ENCODE results near the gene OR9G4. TPM values are rescaled to one million over a fixed set of nuclear protein-coding genes. Genes with fewer than 3 reads are reported as not detected.

OR9G4 gene
- polyA plus RNA-seq, 1 of the 3 experiments (the other 2 are of a cell fraction), result not detected

DNA sequence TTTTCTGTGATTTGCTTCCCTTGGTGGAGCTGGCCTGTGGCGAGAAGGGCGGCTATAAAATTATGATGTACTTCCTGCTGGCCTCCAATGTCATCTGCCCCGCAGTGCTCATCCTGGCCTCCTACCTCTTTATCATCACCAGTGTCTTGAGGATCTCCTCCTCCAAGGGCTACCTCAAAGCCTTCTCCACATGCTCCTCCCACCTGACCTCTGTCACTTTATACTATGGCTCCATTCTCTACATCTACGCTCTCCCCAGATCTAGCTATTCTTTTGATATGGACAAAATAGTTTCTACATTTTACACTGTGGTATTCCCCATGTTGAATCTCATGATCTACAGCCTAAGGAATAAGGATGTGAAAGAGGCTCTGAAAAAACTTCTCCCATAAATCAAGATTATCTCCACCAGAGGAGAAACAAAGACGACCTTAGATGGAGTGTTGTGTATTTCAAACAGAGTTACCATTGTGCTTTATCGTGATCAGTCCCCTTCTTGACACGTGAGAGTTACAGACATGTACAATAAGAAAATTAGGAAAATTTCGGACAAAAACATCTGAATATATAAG lies 47.5 kb downstream of the OR9G4 start (continued):
- TF ChIP-seq SMC3 (IDR thresholded peaks at IDR 0.05; ENCODE audit: low read depth, low read length), result no peak

DNA sequence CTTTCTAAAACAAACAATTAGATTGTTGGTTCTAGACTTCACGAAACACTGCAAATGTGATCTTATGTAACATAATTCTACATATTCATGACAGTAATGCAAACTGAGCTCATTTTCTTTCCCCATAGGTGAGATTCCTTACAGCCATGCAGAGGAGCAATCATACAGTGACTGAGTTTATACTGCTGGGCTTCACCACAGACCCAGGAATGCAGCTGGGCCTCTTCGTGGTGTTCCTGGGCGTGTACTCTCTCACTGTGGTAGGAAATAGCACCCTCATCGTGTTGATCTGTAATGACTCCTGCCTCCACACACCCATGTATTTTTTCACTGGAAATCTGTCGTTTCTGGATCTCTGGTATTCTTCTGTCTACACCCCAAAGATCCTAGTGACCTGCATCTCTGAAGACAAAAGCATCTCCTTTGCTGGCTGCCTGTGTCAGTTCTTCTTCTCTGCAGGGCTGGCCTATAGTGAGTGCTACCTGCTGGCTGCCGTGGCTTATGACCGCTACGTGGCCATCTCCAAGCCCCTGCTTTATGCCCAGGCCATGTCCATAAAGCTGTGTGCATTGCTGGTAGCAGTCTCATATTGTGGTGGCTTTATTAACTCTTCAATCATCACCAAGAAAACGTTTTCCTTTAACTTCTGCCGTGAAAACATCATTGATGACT lies 48.1 kb downstream of the OR9G4 start:
- no peaks in the 10 kb centered on the region for H3F3A ChIP-seq (replicated peaks; ENCODE audit: insufficient read depth)
- WGBS (ENCODE audit: low lambda C conversion rate), result 5% methylated on average over 10 of the region's 10 CpGs
- no peaks in the 10 kb centered on the region for H4K20me1 ChIP-seq (ENCODE audit: insufficient read depth)
- H3K4me2 ChIP-seq, result no peak overlapping the region
- no peak for TF ChIP-seq RXRA (IDR thresholded peaks at IDR 0.05; ENCODE audit: borderline replicate concordance, low read depth)
- no peak for DNase-seq
- H3K9me3 ChIP-seq, result no peaks in the 10 kb centered on the region
- ChIA-PET CTCF (no interaction called here), POLR2A (no interaction called here)
- no peaks in the 10 kb centered on the region for H3K27me3 ChIP-seq (ENCODE audit: insufficient read depth)
- H3K9me2 ChIP-seq, result no peaks in the 10 kb centered on the region
- H3K4me3 ChIP-seq (ENCODE audit: low read depth in 2 of 2, low read length in 1 of 2), result no peak overlapping the region
- H3K79me2 ChIP-seq (ENCODE audit: insufficient read depth), result no peaks in the 10 kb centered on the region
- H3K27ac ChIP-seq (ENCODE audit: low read depth in 2 of 2, low read length in 1 of 2), result no peak overlapping the region
- no peaks in the 10 kb centered on the region for H3K4me1 ChIP-seq (ENCODE audit: control insufficient read depth in 1 of 2, insufficient read depth in 2 of 2, low read depth in 1 of 2, low read length in 1 of 2)
- no peaks in the 10 kb centered on the region for H3K36me3 ChIP-seq (replicated peaks in 1 of 2; ENCODE audit: control insufficient read depth in 1 of 2, insufficient read depth in 2 of 2, low read length in 1 of 2)
- H2AFZ ChIP-seq (ENCODE audit: low read depth), result no peak overlapping the region
- no peak overlapping the region for H3K9ac ChIP-seq

DNA sequence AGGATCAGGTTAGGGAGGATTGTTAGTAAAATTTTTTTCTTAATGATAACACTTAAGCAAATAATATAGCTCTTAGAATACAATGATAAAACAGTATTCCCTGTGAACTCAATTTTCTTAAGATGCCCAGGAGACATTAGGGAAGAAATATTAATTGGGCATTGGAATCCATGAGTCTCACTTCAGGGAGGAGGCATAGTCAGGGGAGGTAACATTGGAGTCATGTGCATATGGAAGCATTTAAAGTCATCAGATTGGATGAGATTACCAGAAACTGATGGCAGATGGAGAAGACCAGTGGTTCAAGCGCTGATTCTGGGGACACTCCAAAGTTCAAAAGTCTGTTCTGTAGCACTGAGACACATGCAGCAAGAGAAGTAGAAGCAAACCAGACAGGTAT lies 49.7 kb downstream of the OR9G4 start, which contains the start of gene OR9G1:
TSS of gene OR9G1 (plus strand) at position 301 of the 400 bp plus-strand sequence. CDS start 1,293 bp downstream, outside the sequence.
- POLR2A ChIA-PET, result no interaction called here
- WGBS (ENCODE audit: low lambda C conversion rate), result 8% methylated on average over 1 of the region's 1 CpG

DNA sequence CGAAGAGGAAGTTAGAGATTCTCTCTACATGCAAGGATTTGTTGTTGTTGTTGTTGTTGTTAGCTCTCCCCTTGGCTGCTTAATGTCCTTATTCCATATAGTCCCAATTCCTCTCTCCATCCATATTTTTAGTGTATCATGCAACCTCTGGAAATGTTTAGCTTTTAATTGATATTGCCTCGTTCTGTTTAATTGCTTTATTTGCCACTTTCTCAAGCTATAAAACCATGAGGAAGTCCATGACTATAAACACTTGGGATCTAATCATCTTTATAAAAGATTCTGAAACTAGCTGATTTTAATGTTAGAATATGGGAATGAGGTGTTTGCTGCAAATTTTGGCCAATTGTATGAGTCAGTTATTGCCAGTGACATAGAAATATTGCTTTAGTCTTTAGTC lies 55.1 kb downstream of the OR9G4 start:
- Histone ChIP-seq H3K9me2 (no peaks in the 10 kb centered on the region), H3K36me3 (replicated peaks in 1 of 2; ENCODE audit: control insufficient read depth in 1 of 2, insufficient read depth in 2 of 2, low read length in 1 of 2) (no peaks in the 10 kb centered on the region), H3K79me2 (ENCODE audit: insufficient read depth) (no peaks in the 10 kb centered on the region), H3K9ac (no peak overlapping the region), H3F3A (replicated peaks; ENCODE audit: insufficient read depth) (no peaks in the 10 kb centered on the region), H3K27ac (ENCODE audit: low read depth in 2 of 2, low read length in 1 of 2) (no peak overlapping the region), H3K4me1 (ENCODE audit: control insufficient read depth in 1 of 2, insufficient read depth in 2 of 2, low read depth in 1 of 2, low read length in 1 of 2) (no peaks in the 10 kb centered on the region), H4K20me1 (ENCODE audit: insufficient read depth) (no peaks in the 10 kb centered on the region), H3K27me3 (ENCODE audit: insufficient read depth) (no peaks in the 10 kb centered on the region), H2AFZ (ENCODE audit: low read depth) (no peak overlapping the region), H3K9me3 (no peaks in the 10 kb centered on the region), H3K4me3 (ENCODE audit: low read depth in 2 of 2, low read length in 1 of 2) (no peak overlapping the region), H3K4me2 (no peak overlapping the region)
- 3% methylated on average over 2 of the region's 2 CpGs for WGBS (ENCODE audit: low lambda C conversion rate)
- CTCF ChIA-PET, result no interaction called here
- DNase-seq, result no peak
- POLR2A ChIA-PET, result no interaction called here
- TF ChIP-seq, protein P1, sequence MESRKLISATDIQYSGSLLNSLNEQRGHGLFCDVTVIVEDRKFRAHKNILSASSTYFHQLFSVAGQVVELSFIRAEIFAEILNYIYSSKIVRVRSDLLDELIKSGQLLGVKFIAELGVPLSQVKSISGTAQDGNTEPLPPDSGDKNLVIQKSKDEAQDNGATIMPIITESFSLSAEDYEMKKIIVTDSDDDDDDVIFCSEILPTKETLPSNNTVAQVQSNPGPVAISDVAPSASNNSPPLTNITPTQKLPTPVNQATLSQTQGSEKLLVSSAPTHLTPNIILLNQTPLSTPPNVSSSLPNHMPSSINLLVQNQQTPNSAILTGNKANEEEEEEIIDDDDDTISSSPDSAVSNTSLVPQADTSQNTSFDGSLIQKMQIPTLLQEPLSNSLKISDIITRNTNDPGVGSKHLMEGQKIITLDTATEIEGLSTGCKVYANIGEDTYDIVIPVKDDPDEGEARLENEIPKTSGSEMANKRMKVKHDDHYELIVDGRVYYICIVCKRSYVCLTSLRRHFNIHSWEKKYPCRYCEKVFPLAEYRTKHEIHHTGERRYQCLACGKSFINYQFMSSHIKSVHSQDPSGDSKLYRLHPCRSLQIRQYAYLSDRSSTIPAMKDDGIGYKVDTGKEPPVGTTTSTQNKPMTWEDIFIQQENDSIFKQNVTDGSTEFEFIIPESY (IDR thresholded peaks at IDR 0.05; ENCODE audit: borderline replicate concordance, low read depth), result no peak
- TF ChIP-seq GABPA (IDR thresholded peaks at IDR 0.05; ENCODE audit: low read depth), result no peak
- TF ChIP-seq, protein P2, sequence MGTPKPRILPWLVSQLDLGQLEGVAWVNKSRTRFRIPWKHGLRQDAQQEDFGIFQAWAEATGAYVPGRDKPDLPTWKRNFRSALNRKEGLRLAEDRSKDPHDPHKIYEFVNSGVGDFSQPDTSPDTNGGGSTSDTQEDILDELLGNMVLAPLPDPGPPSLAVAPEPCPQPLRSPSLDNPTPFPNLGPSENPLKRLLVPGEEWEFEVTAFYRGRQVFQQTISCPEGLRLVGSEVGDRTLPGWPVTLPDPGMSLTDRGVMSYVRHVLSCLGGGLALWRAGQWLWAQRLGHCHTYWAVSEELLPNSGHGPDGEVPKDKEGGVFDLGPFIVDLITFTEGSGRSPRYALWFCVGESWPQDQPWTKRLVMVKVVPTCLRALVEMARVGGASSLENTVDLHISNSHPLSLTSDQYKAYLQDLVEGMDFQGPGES (IDR thresholded peaks at IDR 0.05; ENCODE audit: low read depth, low read length), result no peak
- TF ChIP-seq, protein P3, sequence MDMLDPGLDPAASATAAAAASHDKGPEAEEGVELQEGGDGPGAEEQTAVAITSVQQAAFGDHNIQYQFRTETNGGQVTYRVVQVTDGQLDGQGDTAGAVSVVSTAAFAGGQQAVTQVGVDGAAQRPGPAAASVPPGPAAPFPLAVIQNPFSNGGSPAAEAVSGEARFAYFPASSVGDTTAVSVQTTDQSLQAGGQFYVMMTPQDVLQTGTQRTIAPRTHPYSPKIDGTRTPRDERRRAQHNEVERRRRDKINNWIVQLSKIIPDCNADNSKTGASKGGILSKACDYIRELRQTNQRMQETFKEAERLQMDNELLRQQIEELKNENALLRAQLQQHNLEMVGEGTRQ (IDR thresholded peaks at IDR 0.05; ENCODE audit: borderline replicate concordance, low read depth, low read length), result no peak
- TF ChIP-seq POLR2AphosphoS5 (IDR thresholded peaks at IDR 0.05; ENCODE audit: low read depth, low read length), result no peak
- no peak for TF ChIP-seq JUND (IDR thresholded peaks at IDR 0.05)
- TF ChIP-seq RFX5 (IDR thresholded peaks at IDR 0.05; ENCODE audit: low read length), result no peak

More for the DNA sequence above, 49.7 kb downstream of the OR9G4 start, which contains the start of gene OR9G1:
- Histone ChIP-seq H3K4me2 (no peak within 1 kb of the TSS), H3K9me2 (no peaks in the 10 kb centered on the region), H3K9me3 (no peaks in the 10 kb centered on the region), H3F3A (replicated peaks; ENCODE audit: insufficient read depth) (no peaks in the 10 kb centered on the region), H2AFZ (ENCODE audit: low read depth) (no peak within 1 kb of the TSS), H3K4me1 (ENCODE audit: control insufficient read depth in 1 of 2, insufficient read depth in 2 of 2, low read depth in 1 of 2, low read length in 1 of 2) (no peaks in the 10 kb centered on the region), H3K79me2 (ENCODE audit: insufficient read depth) (no peaks in the 10 kb centered on the region), H3K27ac (ENCODE audit: low read depth in 2 of 2, low read length in 1 of 2) (no peak within 1 kb of the TSS), H3K27me3 (ENCODE audit: insufficient read depth) (no peaks in the 10 kb centered on the region), H3K4me3 (ENCODE audit: low read depth in 2 of 2, low read length in 1 of 2) (no peak within 1 kb of the TSS), H3K9ac (no peak within 1 kb of the TSS), H3K36me3 (replicated peaks in 1 of 2; ENCODE audit: control insufficient read depth in 1 of 2, insufficient read depth in 2 of 2, low read length in 1 of 2) (no peaks in the 10 kb centered on the region), H4K20me1 (ENCODE audit: insufficient read depth) (no peaks in the 10 kb centered on the region)
- TF ChIP-seq TAF1 (IDR thresholded peaks at IDR 0.05; ENCODE audit: borderline replicate concordance, low read depth, low read length) (no peak), TCF12 (IDR thresholded peaks at IDR 0.05) (no peak), MEF2A (IDR thresholded peaks at IDR 0.05; ENCODE audit: borderline replicate concordance, low read depth) (no peak), JUND (IDR thresholded peaks at IDR 0.05) (no peak), RAD21 (IDR thresholded peaks at IDR 0.05; ENCODE audit: low read length) (no peak), ELF1 (IDR thresholded peaks at IDR 0.05) (no peak), EZH2phosphoT487 (IDR thresholded peaks at IDR 0.05; ENCODE audit: borderline replicate concordance, low read depth) (no peak), FOXM1 (IDR thresholded peaks at IDR 0.05; ENCODE audit: low read depth) (no peak), NRF1 (IDR thresholded peaks at IDR 0.05; ENCODE audit: low read depth, low read length) (no peak), SIN3A (IDR thresholded peaks at IDR 0.05; ENCODE audit: borderline replicate concordance, low read depth, low read length) (no peak)
- TF ChIP-seq, protein P3 (IDR thresholded peaks at IDR 0.05; ENCODE audit: borderline replicate concordance, low read depth, low read length), result no peak
- DNase-seq, result no peak
- CTCF ChIA-PET, result no interaction called here

Data from SK-N-SH (cell line).